Stimulated activated CD8-positive, alpha-beta memory T cell treated with anti-CD3 and anti-CD28 coated beads, Interleukin-15, amount 100 ng/mL, for 1 hour (primary cell): Measurements from ENCODE around the gene GLCCI1.
"Not testable (repeated sequence)": the region's sequence is repeated elsewhere in the genome, so short reads cannot be mapped to it uniquely, and the experiment has no call there.

Source experiments
- DNase-seq: peaks from one replicate; pipeline ENCODE4 v3.0.0-alpha.2; 2020; ENCODE audit warnings: low read depth

The GLCCI1 gene

DNA sequence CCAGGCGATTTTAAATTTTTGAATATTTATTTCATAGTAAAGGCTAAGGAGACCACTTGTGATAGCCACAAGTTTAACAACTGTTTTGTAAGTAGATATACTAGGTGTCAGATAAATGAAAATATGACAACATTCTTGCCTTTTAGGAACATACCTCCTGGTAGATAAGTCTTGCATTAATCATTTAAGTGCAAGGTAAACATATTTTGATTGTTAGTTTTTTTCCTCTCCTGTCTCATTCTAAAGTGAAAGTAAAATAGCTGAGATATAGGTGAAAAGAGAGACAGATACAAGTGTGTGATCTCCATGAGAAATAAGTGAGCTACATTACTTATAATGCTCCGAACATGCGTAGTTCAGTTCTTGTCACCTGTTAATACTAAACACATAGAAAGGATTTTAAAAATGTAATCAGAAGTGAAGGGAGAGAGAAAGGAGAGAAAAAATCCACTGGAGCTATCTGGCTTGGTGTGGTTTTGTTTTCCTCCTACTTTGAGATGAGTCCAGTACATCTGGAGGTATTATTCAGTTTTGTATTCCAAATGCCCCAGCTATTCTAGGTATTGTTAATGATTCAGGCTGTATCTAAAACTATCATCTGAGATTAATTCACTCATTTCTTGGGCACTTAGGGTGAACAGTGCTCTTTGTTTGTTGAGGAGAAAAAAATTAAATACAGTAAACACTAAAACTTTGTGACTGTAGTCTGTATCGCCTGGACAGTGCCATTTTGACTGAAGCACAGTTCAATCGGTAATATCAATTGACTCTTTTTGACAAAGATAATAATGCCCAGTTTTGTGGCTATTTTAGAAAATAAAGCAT, 21.2 kb downstream of the GLCCI1 start:
- no peak for DNase-seq

DNA sequence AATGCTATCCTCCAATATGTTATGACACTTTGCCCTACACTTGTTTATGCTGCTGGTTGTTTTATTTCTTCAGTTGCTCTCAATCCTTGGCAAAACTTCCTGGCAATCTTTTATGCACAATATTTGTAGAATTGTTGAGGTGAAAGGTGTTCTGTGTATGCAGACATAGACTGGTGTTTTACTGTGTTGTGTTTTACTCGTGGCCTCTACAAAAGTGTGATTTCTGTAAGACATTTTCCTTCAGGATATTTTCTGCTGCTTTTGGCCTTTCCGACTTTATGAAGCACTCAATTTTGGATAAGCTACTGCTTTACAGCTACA, 21.8 kb downstream of the GLCCI1 start:
- DNase-seq: no peak

DNA sequence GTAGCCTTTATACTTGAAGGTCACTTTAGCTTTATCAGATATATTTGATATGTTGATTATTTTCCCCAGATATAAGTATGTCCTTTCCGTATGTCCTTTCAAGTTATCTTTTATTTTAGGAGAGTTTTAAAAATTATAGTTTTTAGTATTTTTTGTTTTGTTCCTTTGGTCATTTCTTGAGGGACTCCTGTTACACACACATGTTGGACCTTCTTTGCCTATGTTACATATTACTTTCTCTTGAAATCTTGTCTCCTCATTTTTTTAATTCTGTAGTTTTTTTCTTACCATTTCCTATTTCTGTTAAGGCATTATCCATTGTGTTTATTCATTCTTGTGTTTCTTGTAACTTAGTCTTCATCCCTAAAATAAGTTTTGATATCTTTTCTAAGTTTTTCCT, 23.9 kb downstream of the GLCCI1 start:
- no peak for DNase-seq

DNA sequence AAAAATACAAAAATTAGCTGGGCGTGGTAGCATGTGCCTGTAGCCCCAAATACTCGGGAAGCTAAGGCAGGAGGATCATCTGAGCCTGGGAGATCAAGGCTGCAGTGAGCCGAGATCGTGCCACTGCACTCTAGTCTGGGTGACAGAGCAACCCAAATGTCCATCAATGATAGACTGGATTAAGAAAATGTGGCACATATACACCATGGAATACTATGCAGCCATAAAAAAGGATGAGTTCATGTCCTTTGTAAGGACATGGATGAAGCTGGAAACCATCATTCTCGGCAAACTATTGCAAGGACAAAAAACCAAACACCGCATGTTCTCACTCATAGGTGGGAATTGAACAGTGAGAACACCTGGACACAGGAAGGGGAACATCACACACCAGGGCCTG, 26.8 kb downstream of the GLCCI1 start:
- DNase-seq: not testable (repeated sequence)

DNA sequence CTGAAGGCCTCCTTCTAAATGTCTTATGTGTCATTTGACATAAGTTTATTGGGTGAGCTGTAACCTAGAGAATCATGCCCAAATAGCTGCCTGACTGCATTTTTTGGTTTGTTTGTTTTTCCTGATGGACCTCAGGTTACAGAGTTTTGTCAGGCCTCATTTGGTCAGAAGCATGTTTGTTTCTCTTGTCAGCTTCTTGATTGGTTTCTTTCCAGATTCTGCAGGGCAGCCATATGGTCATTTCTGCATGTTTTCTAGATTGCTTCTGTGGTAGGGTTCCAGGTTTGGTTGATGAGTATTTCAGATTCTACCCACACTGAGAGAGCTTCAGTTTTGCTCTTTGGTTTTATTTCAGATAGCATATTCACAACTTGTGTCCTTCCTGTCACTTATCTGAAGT, 28.0 kb downstream of the GLCCI1 start:
- DNase-seq: no peak

DNA sequence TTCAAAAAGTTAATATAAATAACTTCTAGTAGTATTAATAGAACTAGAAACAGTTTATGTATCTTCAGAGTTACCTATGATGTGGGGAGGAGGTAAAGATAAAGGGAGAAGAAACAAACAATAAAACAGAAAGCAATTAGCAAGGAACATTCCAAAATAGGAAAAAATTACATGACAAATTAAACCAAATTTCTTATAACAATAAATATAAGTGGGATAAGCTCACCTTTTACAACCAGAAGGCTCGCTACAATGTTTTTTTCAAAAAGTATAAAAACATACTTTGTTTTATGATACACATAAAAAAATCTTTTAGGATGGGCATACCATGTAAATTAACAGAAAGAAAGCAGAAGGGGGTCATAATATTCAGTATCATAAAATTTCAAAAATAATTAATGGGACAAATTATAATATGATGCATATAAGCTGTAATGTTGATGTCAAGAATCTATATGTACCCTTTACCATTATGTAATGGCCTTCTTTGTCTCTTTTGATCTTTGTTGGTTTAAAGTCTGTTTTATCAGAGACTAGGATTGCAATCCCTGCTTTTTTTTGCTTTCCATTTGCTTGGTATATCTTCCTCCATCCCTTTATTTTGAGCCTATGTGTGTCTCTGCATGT, 31.8 kb downstream of the GLCCI1 start:
- DNase-seq: no peak

DNA sequence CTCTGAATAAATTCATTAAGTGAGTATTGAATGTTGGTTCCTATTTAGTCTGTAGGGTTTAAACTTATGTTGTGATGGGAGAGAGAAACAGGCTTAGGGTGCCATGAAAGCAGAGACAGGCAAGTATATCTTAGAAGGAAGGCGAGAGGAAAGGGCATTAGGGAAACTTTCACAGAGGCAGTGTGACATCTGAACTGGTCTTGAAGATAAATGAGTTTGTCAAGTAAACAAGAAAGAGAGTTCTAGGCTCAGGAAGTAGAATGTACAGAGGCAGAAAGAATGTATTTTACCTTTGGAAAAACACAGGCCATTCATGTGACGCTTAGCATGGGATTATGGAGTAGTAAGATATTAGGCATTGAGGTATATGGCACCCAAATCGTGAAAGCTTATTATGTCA, 34.5 kb downstream of the GLCCI1 start:
- no peak for DNase-seq

DNA sequence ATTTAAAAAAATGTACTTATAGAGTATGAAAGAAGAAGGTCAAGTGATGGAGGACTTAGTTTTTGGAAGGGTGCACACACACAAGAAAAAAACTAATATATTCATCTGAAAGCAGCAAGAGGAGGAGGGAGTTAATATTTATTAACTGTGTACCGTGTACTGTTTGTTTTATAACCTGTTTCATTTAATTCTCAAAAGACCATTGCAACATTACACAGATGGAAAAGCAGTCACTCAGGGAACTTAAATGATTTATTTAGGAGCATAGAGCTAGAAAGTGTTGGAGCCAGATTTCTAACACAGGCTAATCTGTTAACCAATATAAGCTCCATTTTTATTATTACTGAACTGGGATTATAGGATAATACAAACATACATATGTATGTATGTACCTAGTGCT, 36.7 kb downstream of the GLCCI1 start:
- DNase-seq: no peak

DNA sequence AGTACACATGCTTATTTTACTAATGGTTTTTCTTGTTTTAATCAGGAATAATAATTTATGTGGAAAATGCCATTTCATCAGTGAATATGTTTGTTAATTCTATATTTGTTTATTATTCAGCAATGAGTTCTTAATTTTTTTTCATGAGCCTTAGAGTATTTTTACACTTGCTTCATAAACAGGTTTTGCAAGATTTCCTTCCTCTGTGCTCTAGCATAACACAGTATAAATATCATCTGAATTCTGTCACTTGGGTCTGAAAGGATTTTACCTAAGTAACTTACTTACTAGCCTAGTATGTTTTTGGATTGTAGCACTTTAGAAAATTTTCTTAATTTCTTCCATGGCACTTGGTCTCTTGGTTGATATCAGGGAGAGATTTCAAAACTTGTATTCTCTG, 45.8 kb downstream of the GLCCI1 start:
- no peak for DNase-seq

DNA sequence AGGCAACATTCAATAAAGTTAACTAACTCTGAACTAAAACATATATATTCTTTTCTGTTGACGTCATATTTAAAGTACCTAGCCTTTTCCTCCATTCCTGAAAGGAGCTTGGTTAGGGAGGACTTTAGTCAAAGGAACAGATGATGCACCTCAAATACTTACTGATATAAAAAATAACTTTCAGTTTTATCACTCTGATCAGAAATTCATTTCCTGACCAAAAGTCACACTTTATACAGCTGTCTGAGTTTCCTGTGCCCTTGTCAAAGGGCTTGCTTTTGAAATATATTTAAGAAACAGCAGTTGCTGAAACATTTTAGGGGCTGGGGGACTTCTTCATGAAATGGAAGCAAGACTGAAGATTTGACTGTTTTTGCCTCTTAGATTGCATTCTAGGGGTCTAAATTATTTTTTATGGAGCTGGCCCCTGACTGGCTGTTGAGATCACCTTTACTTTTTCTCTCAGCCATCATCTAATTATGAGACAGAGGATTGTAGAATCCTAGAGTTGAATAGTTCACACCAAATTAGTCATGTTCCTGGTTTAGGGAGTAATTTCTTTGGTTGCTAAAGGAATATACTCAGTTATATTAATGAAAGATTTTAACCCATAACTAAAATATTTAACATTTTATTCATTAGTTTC, 46.6 kb downstream of the GLCCI1 start:
- no peak for DNase-seq

DNA sequence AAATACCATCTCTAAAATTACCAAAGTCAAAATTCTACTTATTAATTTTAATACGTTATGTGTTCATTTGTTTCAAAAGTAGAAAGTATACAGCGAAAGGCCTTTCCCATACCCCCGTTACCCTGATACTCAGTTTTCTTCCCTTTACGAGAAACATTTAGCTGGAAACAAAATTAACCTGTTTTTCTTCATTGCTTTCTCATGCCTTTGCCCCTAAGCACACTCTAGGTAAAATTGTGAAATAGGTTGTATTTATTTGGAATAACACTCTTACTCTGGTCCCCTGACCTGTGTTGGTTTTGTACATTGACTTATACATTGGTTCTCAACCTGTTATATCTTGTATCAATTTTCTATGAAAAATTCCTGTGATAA, 47.1 kb downstream of the GLCCI1 start:
- no peak for DNase-seq

DNA sequence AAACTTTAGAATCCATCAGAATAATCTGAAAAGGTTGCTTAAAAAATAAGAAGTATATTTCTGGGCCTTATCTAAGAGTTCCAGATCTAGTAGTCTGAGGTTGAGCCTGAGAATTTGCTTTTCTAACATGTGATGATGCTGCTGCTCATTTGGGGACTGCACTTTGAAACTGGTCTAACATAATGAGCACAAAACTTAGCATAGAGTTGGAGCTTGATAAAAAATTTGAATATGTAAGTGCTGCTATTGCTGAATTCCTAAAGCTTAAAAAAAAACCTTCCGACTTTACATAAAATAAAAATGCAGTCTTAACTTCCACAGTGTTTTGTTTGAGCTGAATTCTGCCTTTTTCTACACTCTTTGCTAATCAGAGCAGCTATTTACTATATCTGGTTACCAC, 48.8 kb downstream of the GLCCI1 start:
- no peak for DNase-seq

DNA sequence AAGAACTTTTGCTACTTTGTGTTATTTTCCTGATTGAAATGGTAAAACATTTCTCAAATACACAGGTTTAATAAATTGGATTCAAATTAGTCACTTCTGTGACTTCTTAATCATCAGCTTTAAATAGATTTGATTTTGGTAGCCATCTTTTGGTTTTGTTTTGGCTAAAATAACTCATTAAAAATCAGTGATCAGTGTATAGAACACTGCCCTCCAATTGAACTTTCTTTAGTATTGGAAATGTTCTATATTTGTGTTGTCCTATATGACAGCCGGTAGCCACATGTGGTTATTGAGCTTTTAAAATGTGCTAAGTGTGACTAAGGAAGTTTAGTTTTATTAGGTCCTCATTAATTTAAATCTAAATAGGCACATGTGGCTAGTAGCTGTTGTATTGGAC, 50.4 kb downstream of the GLCCI1 start:
- DNase-seq: no peak

DNA sequence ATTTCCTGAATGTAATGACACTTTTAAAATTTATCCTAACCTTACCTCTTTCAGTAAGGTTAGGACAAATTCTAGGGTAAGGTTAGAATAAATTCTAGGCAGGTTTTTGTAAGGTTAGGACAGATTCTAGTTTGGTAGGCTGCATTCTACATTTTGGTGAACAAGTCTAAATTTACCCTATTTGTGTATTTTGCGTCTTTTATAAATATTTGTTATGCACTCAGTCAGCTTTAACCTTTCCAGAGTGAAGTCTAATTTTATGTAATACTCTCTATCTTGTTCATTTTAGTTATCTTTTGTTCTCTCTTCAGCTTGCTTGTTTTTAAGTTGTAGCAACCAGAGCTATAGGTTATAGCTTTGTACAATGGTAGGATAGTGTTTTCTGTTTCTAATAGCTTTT, 54.0 kb downstream of the GLCCI1 start:
- no peak for DNase-seq

DNA sequence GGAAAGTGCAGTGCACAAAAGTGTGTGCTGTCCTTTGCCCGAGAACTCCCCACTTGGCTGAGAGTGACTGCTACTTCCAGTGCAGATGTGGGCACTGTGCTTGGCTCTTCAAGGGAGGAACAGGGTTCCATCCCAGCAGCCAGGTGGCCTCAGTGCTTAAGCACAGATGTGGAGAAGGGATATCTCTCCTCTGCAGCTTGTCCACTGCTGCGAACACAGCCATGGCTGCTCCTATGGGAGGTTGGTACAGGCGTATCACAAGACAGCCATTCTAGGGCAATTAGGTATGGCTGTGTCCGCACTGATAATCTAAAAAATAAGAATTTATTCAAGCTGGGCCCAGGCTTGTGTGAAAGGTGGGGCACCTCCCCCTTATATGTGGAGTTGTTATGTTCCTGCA, 66.6 kb downstream of the GLCCI1 start:
- DNase-seq: no peak

DNA sequence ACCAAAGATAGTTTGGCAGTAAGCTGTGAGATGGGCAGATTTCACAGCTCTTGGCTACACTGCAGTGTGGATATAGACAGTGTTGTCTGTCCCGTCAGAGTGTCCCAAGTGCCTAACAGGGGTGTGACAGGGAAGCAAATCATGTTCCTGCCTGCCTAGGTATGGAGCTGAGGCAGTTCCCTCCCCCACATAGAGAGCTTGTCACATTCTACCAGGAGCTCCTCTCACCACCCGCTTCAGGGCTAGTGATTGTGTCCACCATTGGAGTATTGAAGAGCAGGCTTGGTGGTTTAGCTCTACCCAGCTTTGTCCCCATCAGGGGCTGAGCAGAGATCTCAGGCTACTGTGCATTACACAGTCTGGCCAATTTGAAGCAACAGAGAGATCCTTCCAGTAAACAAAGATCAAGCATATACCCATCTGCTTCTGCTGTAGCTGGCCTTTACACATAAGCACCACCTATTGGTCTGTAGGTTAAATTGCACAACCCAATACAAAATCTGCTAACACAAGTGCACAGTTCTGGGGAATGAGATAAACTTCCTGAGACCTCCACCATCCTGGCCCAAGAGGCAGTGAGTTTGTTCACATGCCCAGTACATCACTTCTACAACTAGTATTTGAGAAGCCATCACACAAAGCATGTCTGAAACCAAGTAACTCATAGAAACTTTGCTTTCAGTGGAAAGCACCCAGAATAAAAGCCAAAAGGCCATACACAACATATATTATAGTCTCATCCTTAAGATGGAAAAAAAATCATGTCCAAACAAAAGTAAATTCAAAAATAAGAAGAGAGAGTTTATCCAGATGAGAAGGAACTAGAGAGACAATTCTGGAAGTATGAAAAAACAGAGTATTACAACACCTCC, 67.3 kb downstream of the GLCCI1 start:
- no peak for DNase-seq

DNA sequence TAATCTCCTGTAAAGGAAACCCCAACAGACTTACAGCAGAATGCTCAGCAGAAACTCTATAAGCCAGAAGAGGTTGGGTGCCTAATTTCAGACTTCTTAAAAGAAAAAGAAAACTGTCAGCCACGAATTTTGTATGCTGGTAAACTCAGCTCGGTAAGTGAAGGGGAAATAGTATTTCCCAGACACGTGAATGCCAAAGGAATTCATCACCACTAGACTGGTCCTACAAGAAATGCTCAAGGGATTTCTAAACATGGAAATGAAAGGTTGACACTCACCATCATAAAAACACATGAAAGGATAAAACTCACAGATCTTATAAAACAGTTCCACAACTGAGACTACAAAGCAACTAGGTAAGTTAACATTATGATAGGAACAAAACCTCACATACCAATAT, 68.6 kb downstream of the GLCCI1 start:
- no peak for DNase-seq

DNA sequence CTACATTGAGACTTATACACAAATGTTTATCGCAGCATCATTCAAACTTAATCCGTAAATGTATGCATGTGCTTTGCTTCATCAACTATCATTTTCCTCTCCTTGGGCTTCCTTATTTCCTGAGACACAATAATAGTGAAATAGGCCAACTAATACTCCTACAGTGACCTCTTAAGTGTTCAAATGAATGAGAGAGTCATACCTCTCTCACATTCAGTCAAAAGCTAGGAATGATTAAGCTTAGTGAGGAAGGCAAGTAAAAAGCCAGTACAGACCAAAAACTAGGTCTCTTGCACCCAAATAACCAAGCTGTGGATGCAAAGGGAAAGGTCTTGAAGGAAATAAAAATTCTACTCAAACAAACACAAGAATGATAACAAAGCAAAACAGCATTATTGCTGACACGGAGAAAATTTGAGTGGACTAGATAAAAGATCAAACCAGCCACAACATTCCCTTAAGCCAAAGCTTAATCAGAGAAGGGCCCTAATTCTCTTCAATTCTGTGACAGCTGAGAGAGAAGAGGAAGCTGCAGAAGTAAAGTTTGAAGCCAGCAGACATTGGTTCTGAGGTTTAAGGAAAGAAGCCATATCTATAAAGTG, 72.3 kb downstream of the GLCCI1 start:
- no peak for DNase-seq

DNA sequence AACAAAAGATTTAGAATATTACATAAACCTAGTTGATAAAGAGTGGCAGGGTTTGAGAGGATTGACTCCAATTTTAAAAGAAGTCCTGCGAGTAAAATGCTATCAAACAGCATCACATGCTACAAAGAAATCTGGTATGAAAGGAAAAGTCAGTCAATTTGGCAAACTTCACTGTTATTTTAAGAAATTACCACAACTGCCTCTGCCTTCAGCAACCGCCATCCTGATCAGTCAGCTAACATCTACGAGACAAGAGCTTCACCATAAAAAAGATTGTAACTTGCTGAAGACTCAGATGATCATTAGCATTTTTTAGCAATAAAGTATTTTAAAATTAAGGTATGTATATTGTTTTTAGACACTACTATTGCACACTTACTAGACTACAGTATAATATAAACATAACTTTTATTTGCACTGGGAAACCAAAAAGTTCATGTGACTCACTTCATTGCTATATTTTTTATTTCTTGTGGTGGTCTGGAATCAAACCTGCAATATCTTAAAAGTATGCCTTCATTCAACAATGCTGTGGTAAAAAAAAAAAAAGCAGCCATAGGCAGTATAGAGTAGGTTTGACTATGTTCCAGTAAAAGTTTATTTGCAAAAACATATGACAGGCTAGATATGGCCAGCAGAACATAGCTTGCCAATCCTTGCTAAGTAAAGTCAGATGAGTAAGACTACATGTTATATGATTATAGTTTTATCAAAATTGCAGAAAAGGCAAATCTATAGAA, 74.4 kb downstream of the GLCCI1 start:
- DNase-seq: no peak

DNA sequence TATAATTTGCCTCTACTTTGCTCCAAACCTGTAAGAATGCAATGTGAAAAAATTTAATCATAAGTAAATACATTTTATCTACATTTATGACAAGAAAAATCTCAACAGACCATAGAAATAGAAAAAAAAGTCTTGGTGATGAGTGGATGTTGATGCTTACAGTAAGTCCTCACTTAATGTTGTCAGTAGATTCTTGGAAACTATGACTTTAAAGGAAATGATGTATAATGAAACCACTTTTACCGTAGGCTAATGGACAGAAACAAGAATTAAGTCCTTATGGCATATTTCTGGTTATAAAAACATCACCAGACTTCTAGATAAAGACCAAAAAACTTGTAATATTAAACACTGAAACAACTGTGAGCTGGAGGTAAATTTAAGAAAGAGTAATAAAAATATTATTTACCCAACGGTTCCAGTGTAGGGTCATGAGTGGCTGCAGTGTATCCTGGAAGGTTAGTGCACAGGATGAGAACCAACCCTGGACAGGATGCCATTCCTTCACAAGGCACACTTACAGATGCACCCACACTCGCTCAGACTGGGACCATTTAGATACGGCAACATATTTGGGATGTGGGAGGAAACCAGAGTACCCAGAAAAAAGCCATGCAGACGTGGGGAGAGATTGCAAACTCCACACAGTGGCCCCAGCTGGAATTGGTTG, 76.3 kb downstream of the GLCCI1 start:
- no peak for DNase-seq

DNA sequence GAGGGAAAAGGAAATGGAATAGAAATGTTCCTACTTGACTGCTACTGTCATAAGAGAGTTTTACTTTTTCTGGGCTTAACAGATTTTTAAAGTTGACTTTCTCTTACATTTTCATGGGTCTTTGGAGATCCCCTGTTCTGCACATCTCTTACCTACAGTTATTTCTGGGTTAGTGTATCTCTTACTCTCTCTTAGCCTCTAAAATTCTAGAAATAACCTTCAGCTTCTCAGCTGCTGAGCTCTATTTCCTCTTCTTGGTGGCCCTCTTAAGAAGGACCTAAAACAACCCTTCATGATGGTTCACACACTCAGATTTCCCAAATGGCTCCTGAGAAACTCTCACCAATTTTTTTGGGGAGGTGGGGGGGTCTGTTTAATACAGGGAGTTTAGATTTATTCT, 79.5 kb downstream of the GLCCI1 start:
- DNase-seq: not testable (repeated sequence)
